HCT116 (cell line): ENCODE results near the gene DCAF15. TPM values are rescaled to one million over a fixed set of nuclear protein-coding genes. Genes with fewer than 3 reads are reported as not detected.

ENCODE experiments used
- ATAC-seq: fragments of 200-7000 bp; cut with Tn5 transposase; 2 replicates; pipeline ENCODE4 v1.9.1; 2020; ENCODE audit warnings: mild to moderate bottlenecking, moderate library complexity
- BruUV-seq: library from RNA; stranded (reverse); fragments of 400-500 nt; replicated peaks from 2 replicates; lab custom pipeline; 2021; lab: Mats Ljungman, UMichigan
- CTCF ChIA-PET: fragments of 300-600 bp; sonication (Branson Sonifier 250); formaldehyde crosslinking; loops from one replicate; lab custom pipeline; 2021; ENCODE audit warnings: antibody characterized with exemption; lab: Charles Lee
- POLR2A ChIA-PET: fragments of 300-600, 350-600 bp; sonication (Branson Sonifier 250); formaldehyde crosslinking; loops from one replicate; lab custom pipeline; 2021; ENCODE audit warnings: antibody characterized with exemption; lab: Charles Lee
- RAD21 ChIA-PET, 2 experiments: fragments of 300-600 bp; sonication (Branson Sonifier 250); formaldehyde crosslinking; loops; one replicate each; lab custom pipeline; 2023; ENCODE audit warnings: low total read pairs in 2 of 2; ENCODE audit not compliant: uncharacterized antibody in 2 of 2, unreplicated experiment in 2 of 2, low non-redundant PET in 1 of 2; lab: Charles Lee
- DNase-seq: peaks from one replicate; pipeline ENCODE4 v3.0.0-alpha.2; 2010; ENCODE audit warnings: low read depth, low spot score
- H2AFZ ChIP-seq: fragments of 200-600 bp; shearing (Covaris generic), sonication (generic); 2 replicates; pipeline ENCODE4 v1.6.1; 2017; ENCODE audit warnings: low read depth, mixed run types, mixed read lengths, antibody characterized with exemption, low read length; ENCODE audit not compliant: poor library complexity, severe bottlenecking
- H3K27ac ChIP-seq: 2 replicates; pipeline ENCODE4 v1.5.1; 2012; ENCODE audit warnings: low read depth, low read length
- H3K27me3 ChIP-seq: fragments of 200-600 bp; sonication (generic); 2 replicates; pipeline ENCODE4 v1.6.1; 2016; ENCODE audit warnings: mixed run types, low read length, mixed read lengths; ENCODE audit not compliant: insufficient read depth
- H3K36me3 ChIP-seq, 2 experiments: fragments of 200-500 bp in 1 of 2; fragments of 200-600 bp in 1 of 2; sonication (Bioruptor generic) in 1 of 2; sonication (generic) in 1 of 2; 2 replicates each; pipeline versions ENCODE4 v1.5.1 to v1.6.1; 2014 to 2016; ENCODE audit warnings: low read length in 2 of 2, inconsistent platforms in 1 of 2, mixed read lengths in 1 of 2, mixed run types in 1 of 2; ENCODE audit not compliant: insufficient read depth in 2 of 2, control insufficient read depth in 1 of 2
- H3K4me1 ChIP-seq, 2 experiments: fragments of 200-600 bp in 1 of 2; sonication (generic) in 1 of 2; 2 replicates each; pipeline versions ENCODE4 v1.5.1 to v1.6.1; 2012 to 2017; ENCODE audit warnings: low read length in 2 of 2, inconsistent platforms in 1 of 2, mild to moderate bottlenecking in 1 of 2, mixed read lengths in 1 of 2, mixed run types in 1 of 2, moderate library complexity in 1 of 2; ENCODE audit not compliant: insufficient read depth in 2 of 2, control insufficient read depth in 1 of 2
- H3K4me2 ChIP-seq: fragments of 200-600 bp; sonication (generic); 2 replicates; pipeline ENCODE4 v1.6.1; 2017; ENCODE audit warnings: mixed run types, low read length, mixed read lengths
- H3K4me3 ChIP-seq, 2 experiments: fragments of 200-600 bp in 1 of 2; sonication (generic) in 1 of 2; replicated peaks in 1 of 2; 2 replicates each; pipeline ENCODE4 v1.5.1; 2011 to 2016; ENCODE audit warnings: low read length in 2 of 2, control low read depth in 1 of 2, low read depth in 1 of 2, mild to moderate bottlenecking in 1 of 2, mixed read lengths in 1 of 2, mixed run types in 1 of 2
- H3K79me2 ChIP-seq: fragments of 200-600 bp; sonication (generic); 2 replicates; pipeline ENCODE4 v1.6.1; 2017; ENCODE audit warnings: mild to moderate bottlenecking, mixed run types, low read length, moderate library complexity, mixed read lengths; ENCODE audit not compliant: insufficient read depth
- H3K9ac ChIP-seq: fragments of 200-600 bp; sonication (generic); 2 replicates; pipeline ENCODE4 v1.6.1; 2016; ENCODE audit warnings: low read length, mixed read lengths
- H3K9me2 ChIP-seq: fragments of 200-600 bp; sonication (generic), shearing (Covaris generic); 2 replicates; pipeline ENCODE4 v1.6.1; 2017; ENCODE audit warnings: mixed run types, mild to moderate bottlenecking, moderate library complexity; ENCODE audit not compliant: insufficient read depth
- H3K9me3 ChIP-seq, 2 experiments: fragments of 200-500 bp in 1 of 2; fragments of 200-600 bp in 1 of 2; sonication (Bioruptor generic) in 1 of 2; sonication (generic) in 1 of 2; 2 replicates each; pipeline ENCODE4 v1.6.1; 2014 to 2017; ENCODE audit warnings: low read length in 2 of 2, mixed read lengths in 2 of 2, inconsistent platforms in 1 of 2, low read depth in 1 of 2, mild to moderate bottlenecking in 1 of 2, mixed run types in 1 of 2, moderate library complexity in 1 of 2; ENCODE audit not compliant: control insufficient read depth in 1 of 2, insufficient read depth in 1 of 2
- H4K20me1 ChIP-seq: fragments of 200-600 bp; sonication (generic), shearing (Covaris generic); 2 replicates; pipeline ENCODE4 v1.6.1; 2017; ENCODE audit warnings: mixed run types, mild to moderate bottlenecking, moderate library complexity; ENCODE audit not compliant: insufficient read depth
- CBX3 ChIP-seq: IDR thresholded peaks from 2 replicates; pipeline ENCODE4 v1.6.1; 2012; ENCODE audit warnings: low read depth
- CEBPB ChIP-seq: IDR thresholded peaks from 2 replicates; pipeline ENCODE4 v1.6.1; 2012; ENCODE audit warnings: low read depth
- ELF1 ChIP-seq: IDR thresholded peaks from 2 replicates; pipeline ENCODE4 v1.6.1; 2012; ENCODE audit warnings: low read depth, borderline replicate concordance
- EZH2 ChIP-seq: fragments of 200-600 bp; sonication (generic); IDR thresholded peaks from 2 replicates; pipeline ENCODE4 v1.6.1; 2017; ENCODE audit warnings: antibody characterized with exemption, mixed run types
- FOSL1 ChIP-seq: IDR thresholded peaks from 2 replicates; pipeline ENCODE4 v1.6.1; 2012; ENCODE audit warnings: low read depth
- MAX ChIP-seq: IDR thresholded peaks from 2 replicates; pipeline ENCODE4 v1.6.1; 2012
- POLR2AphosphoS5 ChIP-seq: IDR thresholded peaks from 2 replicates; pipeline ENCODE4 v1.6.1; 2011; ENCODE audit warnings: mild to moderate bottlenecking, low read depth, low read length, moderate library complexity
- RAD21 ChIP-seq: IDR thresholded peaks from 2 replicates; pipeline ENCODE4 v1.6.1; 2012; ENCODE audit warnings: low read depth, mild to moderate bottlenecking
- SIN3A ChIP-seq: IDR thresholded peaks from 2 replicates; pipeline ENCODE4 v1.6.1; 2012; ENCODE audit warnings: low read depth
- SP1 ChIP-seq: IDR thresholded peaks from 2 replicates; pipeline ENCODE4 v1.6.1; 2012; ENCODE audit warnings: low read depth
- SRF ChIP-seq: IDR thresholded peaks from 2 replicates; pipeline ENCODE4 v1.6.1; 2012; ENCODE audit warnings: low read depth
- TCF7L2 ChIP-seq: IDR thresholded peaks from 2 replicates; pipeline ENCODE4 v1.7.0; 2011; ENCODE audit warnings: borderline replicate concordance, inconsistent platforms; ENCODE audit not compliant: insufficient read depth, insufficient read length; ENCODE audit errors: extremely low read depth
- ZBTB33 ChIP-seq: IDR thresholded peaks from 2 replicates; pipeline ENCODE4 v1.6.1; 2011; ENCODE audit warnings: mild to moderate bottlenecking, low read length, moderate library complexity; ENCODE audit not compliant: insufficient replicate concordance; ENCODE audit errors: extremely low read depth
- ZFX ChIP-seq: fragments of 450-650 bp; IDR thresholded peaks from 2 replicates; pipeline ENCODE4 v1.6.1; 2017
- intact Hi-C: fragments of 100-400 bp; cut with micrococcal nuclease; formaldehyde crosslinking; loops from 2 replicates; pipeline ENCODE4 v1.10.0; 2022
- total RNA-seq: library from RNA; stranded (reverse); gene quantifications from one replicate; pipeline ENCODE4 v1.2.1, GENCODE V29; 2021; ENCODE audit not compliant: unreplicated experiment
- TF ChIP-seq, protein P1 (sequence below): IDR thresholded peaks from 2 replicates; pipeline ENCODE4 v1.6.1; 2012
- TF ChIP-seq, protein P2 (sequence below), 3 experiments: fragments of 200-600 bp in 1 of 3; sonication (generic) in 1 of 3; IDR thresholded peaks in 2 of 3; conservative IDR thresholded peaks in 1 of 3; 2 replicates each; pipeline ENCODE4 v1.5.1; 2012 to 2017; ENCODE audit warnings: low read depth in 2 of 3, low read length in 2 of 3, antibody characterized with exemption in 1 of 3, borderline replicate concordance in 1 of 3, control low read depth in 1 of 3, mild to moderate bottlenecking in 1 of 3, mixed read lengths in 1 of 3, mixed run types in 1 of 3, moderate library complexity in 1 of 3; ENCODE audit not compliant: insufficient read depth in 1 of 3

Gene DCAF15
- total RNA-seq, 1 experiment from 2014 or later = 46.2 TPM

GRCh38 chr19:13914777-13915176, 37.5 kb upstream of the DCAF15 start:
- RAD21 ChIA-PET = no interaction called here
- Histone ChIP-seq H3K79me2 (no peaks in the 10 kb centered on the region), H3K9me2 (no peaks in the 10 kb centered on the region), H3K27me3 (no peaks in the 10 kb centered on the region), H4K20me1 (no peaks in the 10 kb centered on the region), H3K4me3 (no peak overlapping the region), H3K9me3 (no peaks in the 10 kb centered on the region), H3K4me2 (no peak overlapping the region), H2AFZ (no peak overlapping the region), H3K9ac (no peak overlapping the region), H3K4me1 (no peaks in the 10 kb centered on the region), H3K27ac (no peak overlapping the region), H3K36me3 (peaks cover 4 to 22% of the 10 kb centered on the region in 2 experiments; a peak in 3 of 4 replicates)
- no TSS peak for BruUV-seq
- no peak for ATAC-seq
- no peak for DNase-seq
- intact Hi-C loops = no loop called here
- POLR2A ChIA-PET = interaction anchor here (1.2 kb wide), 1 partner anchor 62 kb away, joined by 4 read pairs; no protein-coding TSS in a partner anchor
- TF ChIP-seq ELF1 (no peak), CEBPB (no peak), SRF (no peak), ZBTB33 (no peak), EZH2 (no peak)
- CTCF ChIA-PET = no interaction called here

DNA sequence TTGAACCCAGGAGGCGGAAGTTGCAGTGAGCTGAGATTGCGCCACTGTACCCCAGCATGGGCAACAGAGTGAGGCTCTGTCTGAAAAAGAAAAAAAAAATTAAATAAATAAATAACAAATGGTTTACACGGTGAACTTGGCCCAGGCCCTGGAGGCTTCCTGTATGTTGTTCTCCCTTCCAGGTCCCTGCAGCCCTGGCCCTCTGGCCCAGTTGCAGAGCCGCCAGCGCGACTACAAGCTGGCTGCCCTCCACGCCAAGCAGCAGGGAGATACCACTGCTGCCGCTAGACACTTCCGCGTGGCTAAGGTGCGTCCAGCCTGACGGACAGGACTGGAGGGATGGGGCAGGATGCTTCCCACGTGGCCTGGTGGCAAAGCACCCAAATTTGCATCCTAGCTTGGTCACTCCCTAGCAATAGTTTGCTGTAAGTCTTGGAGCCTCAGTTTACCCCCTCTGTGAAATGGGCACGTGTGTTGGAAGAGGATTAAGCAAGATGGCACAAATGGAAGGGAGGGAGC, 34.4 kb upstream of the DCAF15 start:
- Histone ChIP-seq H3K9me3 (peaks cover 0 to 6% of the 10 kb centered on the region in 2 experiments; a peak in 1 of 4 replicates), H3K9me2 (no peaks in the 10 kb centered on the region), H2AFZ (no peak overlapping the region), H4K20me1 (no peaks in the 10 kb centered on the region), H3K36me3 (peaks cover 14 to 36% of the 10 kb centered on the region in 2 experiments), H3K27ac (no peak overlapping the region), H3K27me3 (no peaks in the 10 kb centered on the region), H3K4me2 (no peak overlapping the region), H3K4me1 (no peaks in the 10 kb centered on the region), H3K9ac (no peak overlapping the region), H3K4me3 (no peak overlapping the region), H3K79me2 (no peaks in the 10 kb centered on the region)
- POLR2A ChIA-PET = no interaction called here
- CTCF ChIA-PET = no interaction called here
- DNase-seq (no peak), ATAC-seq (no peak)
- RAD21 ChIA-PET = no interaction called here
- no TSS peak for BruUV-seq
- intact Hi-C loops = no loop called here
- no peak for TF ChIP-seq TCF7L2
- no peak for TF ChIP-seq POLR2AphosphoS5
- TF ChIP-seq, protein P1, sequence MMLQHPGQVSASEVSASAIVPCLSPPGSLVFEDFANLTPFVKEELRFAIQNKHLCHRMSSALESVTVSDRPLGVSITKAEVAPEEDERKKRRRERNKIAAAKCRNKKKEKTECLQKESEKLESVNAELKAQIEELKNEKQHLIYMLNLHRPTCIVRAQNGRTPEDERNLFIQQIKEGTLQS = no peak
- TF ChIP-seq FOSL1 = no peak
- TF ChIP-seq MAX = no peak
- no peak for TF ChIP-seq CEBPB
- TF ChIP-seq SIN3A = no peak
- TF ChIP-seq RAD21 = no peak
- TF ChIP-seq CBX3 = no peak
- TF ChIP-seq, protein P2, sequence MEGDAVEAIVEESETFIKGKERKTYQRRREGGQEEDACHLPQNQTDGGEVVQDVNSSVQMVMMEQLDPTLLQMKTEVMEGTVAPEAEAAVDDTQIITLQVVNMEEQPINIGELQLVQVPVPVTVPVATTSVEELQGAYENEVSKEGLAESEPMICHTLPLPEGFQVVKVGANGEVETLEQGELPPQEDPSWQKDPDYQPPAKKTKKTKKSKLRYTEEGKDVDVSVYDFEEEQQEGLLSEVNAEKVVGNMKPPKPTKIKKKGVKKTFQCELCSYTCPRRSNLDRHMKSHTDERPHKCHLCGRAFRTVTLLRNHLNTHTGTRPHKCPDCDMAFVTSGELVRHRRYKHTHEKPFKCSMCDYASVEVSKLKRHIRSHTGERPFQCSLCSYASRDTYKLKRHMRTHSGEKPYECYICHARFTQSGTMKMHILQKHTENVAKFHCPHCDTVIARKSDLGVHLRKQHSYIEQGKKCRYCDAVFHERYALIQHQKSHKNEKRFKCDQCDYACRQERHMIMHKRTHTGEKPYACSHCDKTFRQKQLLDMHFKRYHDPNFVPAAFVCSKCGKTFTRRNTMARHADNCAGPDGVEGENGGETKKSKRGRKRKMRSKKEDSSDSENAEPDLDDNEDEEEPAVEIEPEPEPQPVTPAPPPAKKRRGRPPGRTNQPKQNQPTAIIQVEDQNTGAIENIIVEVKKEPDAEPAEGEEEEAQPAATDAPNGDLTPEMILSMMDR (IDR thresholded peaks at IDR 0.05 in 2 of 3, conservative IDR thresholded peaks at IDR 0.05 in 1 of 3; ENCODE audit: borderline replicate concordance in 1 of 3, insufficient read depth in 1 of 3, low read depth in 2 of 3, low read length in 2 of 3) = no peak
- TF ChIP-seq EZH2 = no peak
- TF ChIP-seq ZFX = no peak
- TF ChIP-seq SP1 = no peak
